Subcutaneous adipose tissue (tissue), 1 donor: ENCODE data around the gene LOC101059915.

Experiments used
- TF ChIP-seq, protein P1 (sequence below): fragments of 450-650 bp; IDR thresholded peaks from one replicate; pipeline ENCODE4 v1.5.1; 2016; ENCODE audit warnings: low read depth, mild to moderate bottlenecking, control low read depth, antibody characterized with exemption, moderate library complexity

LOC101059915 gene

DNA sequence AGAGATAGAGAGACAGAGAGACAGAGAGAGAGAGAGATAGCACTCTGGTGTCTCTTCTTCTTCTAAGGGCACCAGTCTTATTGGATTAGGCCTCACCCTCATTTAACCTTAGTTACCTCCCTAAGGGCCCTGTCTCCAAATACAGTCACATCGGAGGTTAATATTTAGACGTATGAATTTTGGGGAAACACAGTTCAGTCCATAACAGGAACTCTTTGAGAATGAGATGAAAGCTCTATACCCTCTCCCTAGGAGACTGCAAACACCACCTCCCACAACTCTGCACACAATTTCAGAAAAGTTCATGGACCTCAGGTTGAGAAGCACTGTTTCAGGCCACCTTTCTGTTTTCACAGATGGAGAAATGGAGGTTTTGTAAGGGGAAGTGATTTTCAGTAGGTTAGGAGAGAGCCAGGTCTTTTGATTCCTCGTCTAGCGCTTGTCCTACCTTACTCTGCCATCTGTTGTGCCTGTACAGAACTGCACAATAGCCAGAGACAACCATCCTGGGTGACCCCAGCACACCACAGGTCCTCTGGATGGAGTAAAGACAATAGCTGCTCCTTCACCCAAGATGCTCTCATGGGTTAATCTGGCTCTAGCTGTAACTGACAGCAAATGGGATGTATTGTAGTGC lies 16.9 kb upstream of the LOC101059915 start:
- TF ChIP-seq, protein P1, sequence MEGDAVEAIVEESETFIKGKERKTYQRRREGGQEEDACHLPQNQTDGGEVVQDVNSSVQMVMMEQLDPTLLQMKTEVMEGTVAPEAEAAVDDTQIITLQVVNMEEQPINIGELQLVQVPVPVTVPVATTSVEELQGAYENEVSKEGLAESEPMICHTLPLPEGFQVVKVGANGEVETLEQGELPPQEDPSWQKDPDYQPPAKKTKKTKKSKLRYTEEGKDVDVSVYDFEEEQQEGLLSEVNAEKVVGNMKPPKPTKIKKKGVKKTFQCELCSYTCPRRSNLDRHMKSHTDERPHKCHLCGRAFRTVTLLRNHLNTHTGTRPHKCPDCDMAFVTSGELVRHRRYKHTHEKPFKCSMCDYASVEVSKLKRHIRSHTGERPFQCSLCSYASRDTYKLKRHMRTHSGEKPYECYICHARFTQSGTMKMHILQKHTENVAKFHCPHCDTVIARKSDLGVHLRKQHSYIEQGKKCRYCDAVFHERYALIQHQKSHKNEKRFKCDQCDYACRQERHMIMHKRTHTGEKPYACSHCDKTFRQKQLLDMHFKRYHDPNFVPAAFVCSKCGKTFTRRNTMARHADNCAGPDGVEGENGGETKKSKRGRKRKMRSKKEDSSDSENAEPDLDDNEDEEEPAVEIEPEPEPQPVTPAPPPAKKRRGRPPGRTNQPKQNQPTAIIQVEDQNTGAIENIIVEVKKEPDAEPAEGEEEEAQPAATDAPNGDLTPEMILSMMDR = no peak

DNA sequence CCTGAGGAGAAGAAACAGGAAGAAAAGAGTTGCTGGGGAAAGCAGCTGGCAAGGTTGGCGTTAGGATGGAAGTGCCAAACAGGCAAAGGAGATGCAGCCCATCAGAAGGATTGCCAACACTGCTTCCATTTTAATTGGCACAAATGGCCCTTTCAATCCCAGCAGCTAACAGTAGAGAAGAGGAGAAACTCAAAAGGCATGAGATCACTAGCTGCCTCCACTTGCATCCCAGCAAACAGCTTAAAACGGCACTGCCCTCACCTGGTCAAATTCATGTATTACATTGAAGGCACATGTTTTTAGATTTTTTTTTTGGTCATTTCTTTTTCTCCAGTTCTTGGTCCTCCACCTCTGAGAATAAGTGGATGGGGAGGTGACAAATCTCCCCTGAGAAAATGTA lies 14.9 kb upstream of the LOC101059915 start:
- TF ChIP-seq, protein P1 = no peak

DNA sequence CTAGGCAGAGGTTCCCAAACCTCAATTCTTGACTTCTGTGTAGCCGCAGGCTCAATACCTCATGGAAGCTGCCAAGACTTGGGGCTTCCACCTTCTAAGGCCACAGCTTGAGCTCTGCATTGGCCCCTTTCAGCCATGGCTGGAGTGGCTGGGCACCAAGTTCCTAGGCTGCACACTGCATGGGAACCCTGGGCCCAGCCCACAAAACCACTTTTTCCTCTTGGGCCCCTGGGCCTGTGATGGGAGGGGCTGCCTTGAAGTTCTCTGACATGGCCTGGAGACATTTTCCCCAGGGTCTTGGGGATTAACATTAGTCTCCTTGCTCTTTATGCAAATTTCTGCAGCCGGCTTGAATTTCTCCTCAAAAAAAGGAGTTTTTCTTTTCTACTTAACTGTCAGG lies 14.0 kb upstream of the LOC101059915 start:
- TF ChIP-seq, protein P1 = no peak

DNA sequence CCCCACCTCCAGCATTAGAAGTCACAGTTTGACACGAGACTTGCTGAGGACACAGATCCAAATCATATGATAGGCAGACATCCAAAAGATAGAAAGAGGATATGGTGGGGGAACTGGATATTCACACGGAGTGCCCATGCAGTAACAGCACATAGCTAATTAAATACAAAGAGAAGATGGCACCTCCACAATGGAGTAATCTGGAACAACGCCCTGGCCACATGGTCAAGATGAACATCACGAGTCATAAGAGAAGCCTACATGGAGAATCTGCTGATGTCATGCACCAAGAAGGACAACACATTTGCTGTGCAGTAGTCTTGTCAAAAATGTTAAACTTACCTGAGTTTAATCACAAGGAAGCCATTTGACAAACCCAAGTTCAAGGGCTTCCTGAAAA lies 10.1 kb upstream of the LOC101059915 start:
- TF ChIP-seq, protein P1 = no peak

DNA sequence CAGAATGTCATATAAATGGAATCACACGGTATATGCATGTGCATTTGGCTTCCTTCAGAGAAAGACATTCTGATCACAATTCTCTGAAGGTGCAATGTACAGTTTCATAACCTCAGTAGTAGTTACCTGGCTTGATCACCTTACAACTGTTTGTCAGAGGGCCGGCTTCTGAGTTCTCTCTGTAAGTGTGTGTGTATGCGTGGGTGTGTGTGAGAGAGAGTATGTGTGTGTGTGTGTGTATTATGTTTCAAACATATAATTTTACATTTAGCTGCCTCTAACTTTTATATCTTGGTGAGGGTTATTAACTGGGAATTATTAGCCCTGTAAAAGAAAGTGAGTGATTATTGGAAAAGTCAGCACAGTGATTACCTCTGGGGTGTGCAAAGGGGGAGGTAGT lies 8.0 kb upstream of the LOC101059915 start:
- TF ChIP-seq, protein P1 = no peak

DNA sequence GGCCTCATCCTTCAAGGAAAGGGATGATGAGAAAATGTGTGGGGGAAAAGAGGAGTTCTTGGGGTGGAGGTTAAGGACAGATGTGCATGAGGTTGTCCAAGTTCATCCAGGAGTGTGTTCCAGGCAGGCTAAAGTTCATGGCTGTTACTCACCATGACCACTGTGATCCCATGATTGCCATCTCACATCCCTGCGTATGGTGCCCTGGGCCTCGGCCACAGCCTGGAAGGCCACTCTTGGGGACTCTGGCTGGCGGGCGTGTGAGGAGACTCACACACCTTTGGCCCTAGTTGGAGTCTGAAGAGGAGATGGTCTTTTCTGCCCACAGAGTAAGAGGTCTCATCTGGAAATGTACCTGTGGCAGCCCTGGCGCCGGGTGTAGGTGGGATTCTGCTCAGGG lies 7.4 kb upstream of the LOC101059915 start:
- TF ChIP-seq, protein P1 = no peak

DNA sequence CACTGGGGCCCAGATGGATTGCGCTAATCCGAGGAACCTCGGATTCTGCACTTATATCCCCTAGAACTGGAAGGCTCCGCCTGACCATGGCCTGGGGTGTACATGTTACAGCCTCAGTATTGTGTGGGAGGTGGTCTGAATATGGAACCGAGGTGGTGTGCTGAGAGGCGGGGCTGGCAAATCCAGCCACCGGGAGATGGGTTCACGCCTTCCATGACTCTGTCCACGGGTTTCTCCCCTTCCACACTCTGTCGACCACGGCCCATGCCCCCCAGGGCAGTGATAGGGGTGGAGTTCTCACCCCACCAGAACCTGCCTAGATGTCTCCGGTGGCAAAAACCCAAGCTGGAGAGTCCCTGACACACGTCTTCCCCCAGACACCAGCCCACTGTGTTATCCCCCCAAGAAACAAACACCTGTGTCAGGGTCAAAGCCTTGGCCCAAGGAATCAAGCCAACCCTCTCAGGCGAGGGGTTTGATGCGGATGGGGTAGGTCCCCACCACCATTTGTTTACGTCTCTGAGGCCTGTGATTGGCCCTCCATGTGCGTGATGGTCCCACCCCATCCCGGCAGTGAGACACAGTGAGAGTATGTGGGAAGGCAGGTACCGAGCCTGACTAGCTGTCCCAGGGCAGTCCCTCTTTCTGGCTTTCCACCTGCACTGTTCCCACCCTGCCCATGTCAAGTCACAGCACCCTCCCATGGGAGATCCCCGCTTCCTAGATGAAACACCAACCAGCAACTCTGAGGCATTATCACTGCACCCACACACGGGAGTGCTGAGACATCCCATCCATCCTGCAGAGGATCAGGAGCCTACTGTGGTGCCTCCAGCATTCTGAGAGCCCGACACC lies 6.6 kb upstream of the LOC101059915 start:
- TF ChIP-seq, protein P1 = no peak
